Esophagus muscularis mucosa (tissue), 2 donors: ENCODE measurements around the gene DBP.

Experiments used
- POLR2A ChIP-seq: fragments of 450-650 bp; IDR thresholded peaks from one replicate; pipeline ENCODE4 v1.6.1; 2017; ENCODE audit warnings: antibody characterized with exemption, moderate library complexity, mild to moderate bottlenecking, low read depth
- POLR2AphosphoS5 ChIP-seq, 2 donors: sonication (generic); formaldehyde crosslinking; IDR thresholded peaks; one replicate each; pipeline ENCODE4 v1.6.1; 2017; ENCODE audit warnings: antibody characterized with exemption in 2 of 2

DNA sequence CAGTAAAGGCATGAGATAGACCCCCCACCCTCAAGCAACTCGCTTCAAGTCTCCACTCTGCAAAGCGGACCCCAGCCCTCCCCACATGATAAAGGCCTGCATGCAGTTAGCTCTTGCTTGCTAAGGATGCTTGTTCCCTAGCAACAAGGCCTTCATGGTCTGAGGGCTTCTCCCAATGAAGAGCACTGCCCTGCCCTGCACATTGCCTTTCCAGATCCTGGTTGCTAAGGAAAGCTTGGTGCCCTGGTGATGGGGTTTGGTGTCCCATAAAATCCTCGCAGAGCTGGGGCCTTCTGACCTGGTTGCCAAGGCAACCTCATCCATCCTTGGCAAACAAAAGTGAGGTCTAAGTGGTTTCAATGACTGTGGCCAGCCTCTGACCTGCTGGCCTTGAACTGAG is 6.0 kb downstream of the DBP start:
- TF ChIP-seq POLR2A (no peak), POLR2AphosphoS5 (IDR thresholded peaks at IDR 0.05) (no peak)
